ENCODE data around the gene LRMDA.

LRMDA gene

GRCh38 chr10:75525646-75526045, 94.2 kb downstream of the LRMDA start:
- DNase-seq (ENCODE audit: low read depth): no peak
- no peak for TF ChIP-seq CTCF (conservative IDR thresholded peaks at IDR 0.05; ENCODE audit: low read depth, low read length)
- no peak overlapping the region for H3K4me3 ChIP-seq (ENCODE audit: low read length)

- DNase-seq (ENCODE audit: low read depth): no peak
- TF ChIP-seq CTCF (conservative IDR thresholded peaks at IDR 0.05; ENCODE audit: low read depth, low read length): no peak
- no peak overlapping the region for H3K4me3 ChIP-seq (ENCODE audit: low read length)
These were observed 96.1 kb downstream of the LRMDA start for GRCh38 chr10:75527542-75527941.

GRCh38 chr10:75528392-75528791, 97.0 kb downstream of the LRMDA start:
- no peak for TF ChIP-seq CTCF (conservative IDR thresholded peaks at IDR 0.05; ENCODE audit: low read depth, low read length)

GRCh38 chr10:75530299-75530698, 98.9 kb downstream of the LRMDA start:
- H3K4me3 ChIP-seq (ENCODE audit: low read length): no peak overlapping the region
- peak; percentile 88 for DNase-seq (ENCODE audit: low read depth)
- TF ChIP-seq CTCF (conservative IDR thresholded peaks at IDR 0.05; ENCODE audit: low read depth, low read length): no peak

More at GRCh38 chr10:75528392-75528791, 97.0 kb downstream of the LRMDA start:
- no peak for DNase-seq (ENCODE audit: low read depth)
- H3K4me3 ChIP-seq (ENCODE audit: low read length): no peak overlapping the region

- H3K4me3 ChIP-seq (ENCODE audit: low read length): no peak overlapping the region
- no peak for TF ChIP-seq CTCF (conservative IDR thresholded peaks at IDR 0.05; ENCODE audit: low read depth, low read length)
- DNase-seq (ENCODE audit: low read depth): no peak
These were observed 100.2 kb downstream of the LRMDA start for GRCh38 chr10:75531571-75532031.

GRCh38 chr10:75532253-75532924, 101.0 kb downstream of the LRMDA start:
- TF ChIP-seq CTCF (conservative IDR thresholded peaks at IDR 0.05; ENCODE audit: low read depth, low read length): no peak
- no peak overlapping the region for H3K4me3 ChIP-seq (ENCODE audit: low read length)
- DNase-seq (ENCODE audit: low read depth): no peak

GRCh38 chr10:75538144-75538543, 106.7 kb downstream of the LRMDA start:
- H3K4me3 ChIP-seq (ENCODE audit: low read length): no peak overlapping the region
- DNase-seq (ENCODE audit: low read depth): no peak
- TF ChIP-seq CTCF (conservative IDR thresholded peaks at IDR 0.05; ENCODE audit: low read depth, low read length): no peak
